Stimulated activated CD4-positive, alpha-beta T cell treated with anti-CD3 and anti-CD28 coated beads, TNF-alpha, amount 100 ng/mL, for 1 hour (primary cell): ENCODE measurements around the gene TMEM242.
"Not testable (repeated sequence)": the region's sequence is repeated elsewhere in the genome, so short reads cannot be mapped to it uniquely, and the experiment has no call there.

ENCODE experiments used
- DNase-seq, 3 donors: peaks; one replicate each; pipeline ENCODE4 v3.0.0-alpha.2; 2020; ENCODE audit warnings: low read depth in 3 of 3, low spot score in 1 of 3

The TMEM242 gene

DNA sequence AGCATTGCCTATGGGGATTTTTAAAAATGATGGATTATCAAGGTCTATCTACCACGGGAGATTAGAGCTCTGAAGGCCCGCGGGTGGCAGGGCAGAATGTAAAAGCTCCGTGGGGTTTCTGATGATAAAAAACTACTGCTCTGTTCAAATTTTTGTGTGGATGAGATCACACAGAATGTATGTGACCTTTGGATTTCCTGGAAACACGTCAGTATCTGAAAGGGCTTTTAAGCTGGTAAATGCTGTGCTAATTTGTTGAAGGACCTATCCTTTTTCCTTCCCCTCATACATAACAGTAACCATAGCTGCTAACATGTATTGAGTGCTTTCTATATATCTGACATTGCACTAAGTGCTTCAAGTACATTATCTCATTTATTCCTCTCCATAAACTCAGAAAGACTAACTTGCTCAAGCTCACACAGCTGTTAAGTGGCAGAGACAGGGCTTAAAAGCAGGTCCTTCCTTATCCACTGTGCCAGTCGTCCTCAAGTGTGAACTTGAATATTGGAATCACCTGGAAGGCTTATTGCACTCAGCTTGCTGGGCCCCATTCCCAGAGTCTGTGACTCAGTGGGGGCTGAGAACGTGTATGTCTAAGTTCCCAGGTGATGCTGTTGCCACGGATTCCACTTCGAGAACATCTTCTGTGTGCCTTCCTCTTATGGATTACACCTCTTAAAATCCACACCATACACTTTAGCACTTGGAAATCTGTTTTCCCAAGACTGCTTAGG lies 1.9 kb upstream of the TMEM242 start:
- DNase-seq = no peak

DNA sequence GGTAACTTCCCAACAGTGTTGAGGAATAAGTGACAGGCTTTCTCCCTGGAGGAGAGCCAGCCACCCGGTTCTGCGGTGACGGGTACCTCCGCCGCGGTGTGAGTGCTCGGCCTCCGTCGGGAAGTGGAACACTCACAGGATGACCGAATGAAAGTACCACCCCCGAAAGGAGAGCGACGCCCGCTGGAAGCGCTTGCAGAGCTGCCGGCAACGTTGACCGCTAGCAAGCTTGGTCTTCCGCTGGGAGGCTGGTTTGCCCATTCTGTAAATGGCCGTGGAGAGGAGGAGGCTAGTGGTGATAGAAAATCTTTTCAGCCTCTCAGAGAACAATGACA lies 614 bp upstream of the TMEM242 start:
- DNase-seq = peak in 1 of 3 donors; percentile 4

DNA sequence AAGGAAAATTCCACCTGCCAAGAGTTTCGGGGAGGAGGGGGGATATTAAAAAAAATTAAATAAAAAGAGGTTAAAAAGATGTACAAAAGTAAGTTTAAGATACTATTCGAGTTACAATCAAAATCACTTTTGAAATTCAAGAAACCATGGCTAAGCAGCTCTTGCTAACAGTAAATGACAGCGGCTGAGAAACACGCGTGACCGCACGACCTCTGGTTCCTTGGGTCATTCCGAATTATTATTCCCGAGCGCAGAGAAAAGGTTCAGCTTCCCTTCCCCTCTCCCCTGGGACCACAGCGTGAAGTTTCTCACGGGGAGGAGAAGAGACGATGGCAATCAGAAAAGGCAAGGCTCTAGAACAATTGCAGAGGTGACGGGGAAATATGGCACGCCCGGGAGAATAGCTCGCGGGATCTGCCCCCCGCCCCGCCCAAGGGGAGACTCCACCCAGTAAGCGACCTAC lies 496 bp downstream of the TMEM242 start:
- DNase-seq = no peak

DNA sequence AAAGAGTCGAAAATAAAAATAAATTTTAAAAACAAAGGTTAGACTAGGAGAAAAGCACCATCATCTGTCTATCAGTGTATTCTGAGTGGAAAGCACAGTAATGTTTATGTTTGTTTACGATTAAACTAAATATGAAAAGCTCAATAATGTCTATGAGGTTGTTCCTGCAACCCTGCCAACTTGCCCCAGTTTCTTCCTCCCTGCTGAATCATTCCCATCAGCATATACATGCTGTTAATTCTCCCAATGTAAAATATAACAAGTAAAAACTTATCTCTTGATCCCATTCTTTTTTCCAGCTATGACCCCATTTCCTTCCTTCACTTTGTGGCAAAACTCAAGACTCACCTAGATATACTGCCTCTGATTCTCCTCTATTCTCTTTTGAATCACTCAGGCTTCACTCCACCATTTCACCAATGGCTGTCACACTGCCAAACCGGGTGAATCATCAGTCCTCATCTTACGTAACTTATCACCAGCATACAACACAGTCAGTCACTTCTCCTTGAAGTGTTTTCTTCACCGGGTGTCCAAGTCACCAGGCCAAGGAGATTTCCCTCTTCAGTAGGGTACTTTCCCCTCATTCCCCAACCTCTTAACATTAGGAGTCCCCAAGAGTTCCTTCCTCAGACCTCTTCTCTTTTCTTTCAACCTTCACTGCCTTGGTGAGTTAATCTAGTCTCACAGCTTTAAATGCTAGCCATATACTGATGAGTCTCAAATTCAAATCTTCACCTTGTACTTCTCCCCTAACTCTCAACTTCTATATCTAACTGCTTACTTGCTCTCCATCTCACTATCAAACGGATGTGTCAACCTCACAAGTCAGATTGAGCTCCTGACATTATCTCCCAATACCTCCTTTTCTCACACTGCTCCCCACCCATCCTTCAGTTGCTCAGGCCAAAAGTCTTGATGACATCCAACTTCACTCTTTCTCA lies 6.2 kb downstream of the TMEM242 start:
- DNase-seq = no peak

DNA sequence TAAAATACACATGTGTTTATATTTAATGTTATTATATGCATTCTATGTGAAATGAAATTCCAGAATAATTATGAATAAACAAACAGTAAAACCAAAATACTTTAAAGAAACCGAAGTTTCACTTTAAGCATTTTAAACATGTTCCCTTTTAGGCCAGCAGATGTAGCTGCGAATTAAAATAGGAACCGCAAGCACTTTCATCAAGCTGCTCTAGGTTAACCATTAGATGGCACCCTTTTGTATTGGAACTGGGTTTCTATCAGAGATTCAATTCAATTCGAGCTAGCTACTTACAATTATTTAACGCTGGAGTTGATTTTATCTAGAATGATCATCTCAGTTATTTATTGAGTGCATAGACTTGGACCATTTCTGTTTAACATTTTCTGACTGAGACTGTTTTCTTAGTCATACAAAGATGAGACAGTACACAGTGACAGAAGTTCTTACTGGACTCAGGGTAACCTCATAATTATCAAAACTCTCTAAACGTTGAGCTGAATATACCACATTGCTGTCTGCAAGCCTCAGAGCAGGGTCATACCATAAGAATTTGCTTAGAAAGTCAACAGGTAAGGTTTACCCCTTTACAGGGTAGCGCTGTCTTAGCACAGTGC lies 8.5 kb downstream of the TMEM242 start:
- no peak for DNase-seq

DNA sequence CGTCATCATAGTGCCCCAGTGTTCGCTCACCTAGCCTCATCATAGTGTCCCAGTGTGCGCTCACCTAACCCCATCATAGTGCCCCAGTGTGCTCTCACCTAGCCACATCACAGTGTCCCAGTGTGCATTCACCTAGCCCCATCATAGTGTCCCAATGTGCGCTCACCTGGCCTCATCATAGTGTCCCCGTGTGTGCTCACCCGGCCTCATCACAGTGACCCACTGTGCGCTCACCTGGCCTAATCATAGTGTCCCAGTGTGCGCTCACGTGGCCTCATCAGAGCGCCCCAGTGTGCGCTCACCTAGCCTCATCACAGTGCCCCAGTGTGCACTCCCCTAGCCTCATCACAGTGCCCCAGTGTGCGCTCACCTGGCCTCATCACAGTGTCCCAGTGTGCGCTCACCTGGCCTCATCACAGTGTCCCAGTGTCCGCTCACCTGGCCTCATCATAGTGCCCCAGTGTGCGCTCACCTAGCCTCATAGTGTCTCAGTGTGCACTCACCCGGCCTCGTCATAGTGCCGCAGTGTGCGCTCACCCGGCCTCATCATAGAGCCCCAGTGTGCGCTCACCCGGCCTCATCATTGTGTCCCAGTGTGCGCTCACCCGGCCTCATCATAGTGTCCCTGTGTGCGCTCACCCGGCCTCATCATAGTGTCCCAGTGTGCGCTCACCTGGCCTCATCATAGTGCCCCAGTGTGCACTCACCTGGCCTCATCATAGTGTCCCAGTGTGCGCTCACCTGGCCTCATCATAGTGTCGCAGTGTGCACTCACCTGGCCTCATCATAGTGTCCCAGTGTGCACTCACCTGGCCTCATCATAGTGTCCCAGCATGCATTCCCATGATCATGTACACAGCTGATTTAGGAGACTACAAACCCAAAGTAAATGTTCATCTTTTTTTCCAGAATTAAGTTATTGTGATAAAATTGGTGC lies 9.5 kb downstream of the TMEM242 start:
- DNase-seq = no peak

DNA sequence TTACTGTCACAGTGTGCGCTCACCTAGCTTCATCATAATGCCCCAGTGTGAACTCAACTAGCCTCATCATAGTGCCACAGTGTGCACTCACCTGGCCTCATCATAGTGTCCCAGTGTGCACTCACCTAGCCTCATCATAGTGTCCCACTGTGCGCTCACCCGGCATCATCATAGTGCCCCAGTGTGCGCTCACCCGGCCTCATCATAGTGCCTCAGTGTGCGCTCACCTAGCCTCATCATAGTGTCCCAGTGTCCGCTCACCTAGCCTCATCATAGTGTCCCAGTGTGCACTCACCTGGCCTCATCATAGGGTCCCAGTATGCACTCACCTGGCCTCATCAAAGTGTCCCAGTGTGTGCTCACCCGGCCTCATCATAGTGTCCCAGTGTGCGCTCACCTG lies 10.6 kb downstream of the TMEM242 start:
- DNase-seq = no peak

DNA sequence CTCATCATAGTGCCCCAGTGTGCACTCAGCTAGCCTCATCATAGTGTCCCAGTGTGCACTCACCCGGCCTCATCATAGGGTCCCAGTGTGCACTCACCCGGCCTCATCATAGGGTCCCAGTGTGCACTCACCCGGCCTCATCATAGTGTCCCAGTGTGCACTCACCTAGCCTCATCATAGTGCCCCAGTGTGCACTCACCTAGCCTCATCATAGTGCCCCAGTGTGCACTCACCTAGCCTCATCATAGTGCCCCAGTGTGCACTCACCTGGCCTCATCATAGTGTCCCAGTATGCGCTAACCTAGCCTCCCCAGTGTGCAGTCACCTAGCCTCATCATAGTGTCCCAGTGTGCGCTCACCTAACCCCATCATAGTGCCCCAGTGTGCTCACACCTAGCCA lies 12.6 kb downstream of the TMEM242 start:
- DNase-seq = not testable (repeated sequence)

DNA sequence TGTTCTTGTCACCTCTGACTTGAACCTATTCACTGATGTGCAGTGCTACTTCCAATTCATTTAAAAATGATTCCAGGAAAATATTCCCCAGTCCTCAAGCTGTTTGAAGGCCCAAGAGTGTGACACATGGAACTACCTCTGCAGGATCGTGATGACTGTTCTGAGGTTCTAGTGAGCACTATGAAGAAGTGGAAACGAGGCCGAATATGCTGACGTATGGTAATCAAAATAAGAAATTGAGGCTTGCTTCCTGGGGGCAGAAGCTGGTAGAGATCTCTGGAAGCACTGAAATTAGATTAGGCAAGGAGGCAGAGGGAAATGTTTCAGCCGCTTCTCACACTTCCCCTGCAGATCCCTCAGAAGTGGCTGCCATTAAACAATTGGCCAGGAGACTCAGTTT lies 15.7 kb downstream of the TMEM242 start:
- DNase-seq = no peak

DNA sequence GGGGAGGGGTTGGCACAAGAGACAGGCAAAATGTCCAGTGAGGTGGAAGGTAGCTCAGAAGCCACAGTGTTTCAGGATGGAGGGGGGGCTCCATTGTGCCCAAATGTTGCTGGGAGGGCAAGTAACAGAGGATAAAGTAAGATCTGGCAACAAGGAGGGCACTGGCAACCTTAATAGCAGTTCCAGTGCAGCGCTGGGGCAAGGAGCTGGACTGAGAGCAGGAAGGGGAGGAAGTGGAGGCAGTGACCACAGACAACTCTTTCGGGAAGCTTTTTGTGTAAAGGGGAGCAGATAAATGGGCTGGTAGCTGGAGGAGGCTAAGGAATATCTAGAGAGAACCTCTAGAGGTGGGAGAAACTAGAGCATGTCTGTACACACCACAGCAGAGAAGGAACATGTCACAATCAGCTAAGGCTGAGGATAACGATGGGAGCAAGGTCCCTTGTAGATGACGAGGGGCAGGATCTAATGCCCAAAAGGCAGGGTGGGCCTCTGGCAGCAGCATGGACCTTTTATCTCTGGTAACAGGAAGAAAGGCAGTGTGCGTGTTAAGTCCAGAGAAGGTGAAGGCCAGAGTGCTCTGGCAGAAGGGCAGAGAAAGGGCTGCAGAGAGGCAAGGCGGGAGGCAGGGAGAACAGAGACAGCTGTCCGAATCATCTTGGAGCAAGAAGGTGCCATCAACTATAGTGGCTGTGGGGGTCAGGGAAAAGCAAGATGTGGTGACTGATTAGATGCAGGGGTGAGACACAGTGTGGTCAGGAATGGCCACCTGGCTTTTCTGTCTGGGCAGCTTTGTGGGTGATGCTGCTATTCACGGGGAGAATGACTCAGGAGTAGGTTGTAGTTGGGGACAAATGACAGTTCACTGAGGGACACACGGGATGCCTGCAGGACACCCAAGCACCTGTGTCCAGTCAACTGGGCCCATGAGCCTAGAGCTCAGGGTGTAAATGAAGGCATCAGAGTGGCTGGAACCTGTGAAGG lies 17.4 kb downstream of the TMEM242 start:
- DNase-seq = no peak

DNA sequence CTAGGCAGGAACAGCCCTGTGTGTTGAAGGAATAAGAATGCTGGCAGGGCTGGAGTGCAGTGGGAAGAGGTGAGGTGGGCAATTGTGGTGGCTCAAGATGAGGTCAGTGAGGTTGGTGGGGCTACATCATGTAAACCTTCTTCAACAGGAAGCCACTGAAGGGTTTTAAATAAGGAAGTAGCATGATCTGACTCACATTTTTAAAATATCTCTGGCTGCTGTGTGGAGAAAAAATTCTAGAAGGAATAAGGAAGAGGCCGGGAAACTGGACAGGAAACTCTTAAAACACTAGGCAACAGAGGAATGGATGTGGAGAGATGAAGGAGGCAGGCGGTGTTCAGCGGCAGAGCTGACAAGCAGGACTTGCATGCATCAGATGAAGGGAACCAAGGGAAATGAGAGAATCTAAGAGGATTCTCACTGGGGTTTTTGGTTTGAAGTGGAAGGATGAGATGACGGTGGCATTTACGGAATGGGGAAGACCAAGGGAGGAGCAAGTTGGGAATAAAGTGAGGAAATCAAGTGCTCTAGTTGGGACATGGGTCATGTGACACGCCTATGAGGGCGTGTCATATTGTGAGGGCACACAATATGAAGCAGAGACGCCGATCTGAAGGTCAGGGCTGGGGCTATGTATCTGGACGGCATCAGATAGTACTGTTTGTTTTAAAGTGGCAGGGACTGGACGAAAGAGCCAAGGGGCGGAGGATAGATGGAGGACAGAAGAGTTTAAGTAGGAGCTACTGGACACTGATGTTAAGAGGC lies 18.2 kb downstream of the TMEM242 start:
- no peak for DNase-seq

DNA sequence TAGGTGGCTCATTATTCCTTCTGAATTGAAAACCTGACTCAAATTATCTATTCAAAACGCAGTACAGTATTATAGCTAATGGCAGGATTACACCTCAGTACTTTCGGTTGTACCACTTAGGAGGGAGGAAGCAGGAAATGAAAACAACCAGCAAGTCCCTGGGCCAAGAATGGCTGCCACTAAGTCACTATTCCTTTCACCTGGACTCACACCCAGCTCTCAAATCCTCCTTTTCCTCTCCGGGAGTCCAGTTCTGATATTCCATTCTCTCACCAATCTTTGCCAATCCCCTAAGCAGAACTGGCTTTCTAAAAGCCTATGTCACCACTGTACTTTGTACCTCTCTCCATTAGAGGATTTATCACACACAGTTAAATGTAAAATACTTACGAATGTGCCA lies 20.6 kb downstream of the TMEM242 start:
- no peak for DNase-seq

DNA sequence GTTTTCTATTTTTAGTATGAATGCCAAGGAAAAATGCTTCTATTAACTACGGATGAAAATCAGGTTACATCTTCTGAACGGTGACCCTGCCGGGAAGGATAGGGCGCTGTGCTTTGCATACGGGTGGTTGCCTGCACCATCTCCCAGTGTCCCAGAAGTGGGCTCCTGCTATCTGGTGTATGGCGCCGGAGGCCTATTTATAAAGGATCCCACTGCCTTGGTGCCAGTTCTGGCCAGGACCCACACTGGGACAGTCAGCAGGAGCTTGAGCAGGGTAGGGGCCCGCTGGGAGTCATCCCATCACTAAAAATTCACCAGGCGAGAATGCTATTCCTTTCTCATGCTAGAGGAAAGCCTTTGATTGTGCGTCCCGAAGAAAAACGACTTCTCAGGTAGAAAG lies 22.9 kb downstream of the TMEM242 start:
- DNase-seq = no peak

DNA sequence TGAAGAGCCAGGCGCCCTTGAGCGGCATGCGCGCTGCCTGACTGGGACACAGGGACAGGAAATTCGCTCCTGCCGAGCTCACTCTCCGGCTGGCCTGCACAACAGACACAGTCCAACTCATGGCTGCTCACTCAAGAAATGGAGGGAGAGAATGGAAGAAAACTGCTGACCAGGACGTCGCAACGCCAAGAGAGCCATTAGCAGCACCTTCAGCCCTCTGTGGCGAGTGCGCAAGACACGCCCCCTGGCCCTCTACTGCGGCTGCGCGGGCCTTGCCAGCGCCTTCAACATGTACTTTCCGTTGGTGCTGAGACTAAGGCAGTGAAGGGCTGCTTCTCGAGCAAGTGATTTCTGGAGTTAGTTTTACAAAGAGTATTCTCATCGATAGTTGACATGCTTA lies 23.3 kb downstream of the TMEM242 start:
- DNase-seq = no peak

DNA sequence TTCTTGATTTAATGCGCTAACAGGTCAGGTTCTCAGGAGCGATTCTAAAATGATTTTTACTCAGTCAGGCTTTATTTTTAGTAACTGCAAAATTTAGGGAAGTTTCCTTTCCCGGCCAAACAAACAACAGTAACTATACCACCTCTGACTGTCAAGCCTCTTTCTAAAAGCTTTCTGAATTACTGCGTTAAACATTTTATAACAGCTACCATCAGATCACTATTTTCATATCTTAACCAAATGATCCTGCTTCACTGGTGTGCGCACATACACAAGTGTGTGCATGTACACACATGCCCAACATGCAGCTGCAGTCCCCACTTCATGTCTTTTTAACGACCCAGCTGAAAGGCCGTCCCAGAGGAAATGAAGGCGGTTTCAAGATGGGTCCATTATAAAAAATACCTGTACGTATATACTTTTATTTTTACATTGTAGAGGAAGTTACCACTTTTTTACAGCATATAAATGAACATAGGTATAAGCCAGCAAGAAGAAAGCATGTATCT lies 25.0 kb downstream of the TMEM242 start:
- no peak for DNase-seq

DNA sequence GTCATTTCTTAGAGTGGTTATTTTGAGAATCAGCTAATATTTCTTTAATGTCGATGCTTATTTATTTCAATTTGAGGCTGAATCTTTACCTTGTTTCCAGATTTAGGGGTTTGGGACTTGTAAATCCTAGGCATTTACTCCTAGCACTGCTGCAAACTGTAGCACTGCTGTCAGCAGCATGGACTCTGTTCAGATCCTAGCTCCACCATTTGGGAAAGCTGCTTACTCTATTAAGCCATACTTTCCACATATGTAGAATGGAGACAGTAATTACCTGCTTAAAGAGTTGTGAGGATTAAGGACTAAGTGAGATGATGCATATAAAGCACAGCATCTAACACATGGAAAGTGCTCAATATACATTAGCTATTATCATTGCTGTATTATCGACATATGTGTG lies 28.7 kb downstream of the TMEM242 start:
- DNase-seq = no peak

DNA sequence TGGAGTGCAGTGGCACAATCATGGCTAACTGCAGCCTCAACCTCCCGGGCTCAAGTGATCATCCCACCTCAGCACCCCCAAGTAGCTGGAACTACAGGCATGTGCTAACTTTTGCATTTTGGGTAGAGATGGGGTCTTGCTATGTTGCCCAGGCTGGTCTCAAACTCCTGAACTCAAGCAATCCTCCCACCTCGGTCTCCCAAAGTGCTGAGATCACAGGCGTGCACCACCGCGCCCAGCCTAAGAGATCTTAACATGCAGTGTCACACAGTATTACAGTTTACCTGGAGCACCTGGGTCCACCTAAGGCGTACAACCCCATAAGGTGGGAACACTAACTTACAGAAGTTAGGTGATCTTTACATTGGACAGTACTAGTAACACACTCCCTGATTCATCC lies 29.5 kb downstream of the TMEM242 start:
- no peak for DNase-seq

DNA sequence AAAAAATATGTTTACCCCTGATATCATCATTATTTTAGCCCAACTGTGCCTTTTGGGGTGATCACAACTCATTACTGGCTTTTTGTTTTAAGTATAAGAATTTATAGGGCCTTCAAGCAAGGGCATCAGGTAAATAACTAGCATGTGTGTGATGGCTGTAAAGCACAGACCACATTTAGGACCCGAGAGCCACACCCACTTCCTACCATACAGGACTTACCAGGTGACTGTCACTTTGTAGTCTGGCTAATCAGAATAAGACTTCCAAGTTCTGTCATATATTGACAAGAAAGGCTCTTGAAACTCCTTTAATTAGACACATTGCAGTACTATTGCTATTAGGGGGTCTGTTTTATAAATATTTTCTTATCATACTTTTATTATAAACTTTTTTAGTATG lies 31.1 kb downstream of the TMEM242 start:
- DNase-seq = no peak

DNA sequence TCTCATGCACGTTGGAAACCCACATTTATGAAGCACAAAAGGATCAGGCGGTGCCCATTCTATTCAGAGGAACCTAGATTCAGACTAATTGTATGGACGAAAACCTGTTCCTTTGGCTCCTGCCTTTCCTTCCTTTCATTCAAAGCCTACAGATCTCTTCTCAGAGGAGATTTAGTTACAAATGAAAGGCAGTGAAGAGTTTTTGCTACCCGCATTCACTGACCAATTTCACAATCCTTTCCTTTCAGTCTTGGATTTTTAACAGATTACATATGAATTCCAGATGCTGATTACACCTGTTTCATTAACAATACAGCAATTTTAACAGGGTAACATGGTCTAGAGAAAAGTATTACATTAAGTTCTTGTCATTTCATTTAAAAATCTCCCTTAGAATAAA lies 32.0 kb downstream of the TMEM242 start:
- DNase-seq = no peak
